DOHH2 (cell line): ENCODE measurements around the gene FKBP5.
"Not testable (repeated sequence)": the region's sequence is repeated elsewhere in the genome, so short reads cannot be mapped to it uniquely, and the experiment has no call there.

ENCODE experiments used
- H3F3A ChIP-seq: fragments of 200-600 bp; sonication (generic), shearing (Covaris generic); 2 replicates; pipeline ENCODE4 v1.6.0; 2016; ENCODE audit warnings: antibody characterized with exemption, mild to moderate bottlenecking; ENCODE audit not compliant: control insufficient read depth, insufficient read depth
- H3K27ac ChIP-seq: fragments of 200-600 bp; sonication (generic); 2 replicates; pipeline ENCODE4 v1.5.1; 2014; ENCODE audit warnings: low read depth, mild to moderate bottlenecking, low read length, moderate library complexity
- H3K27me3 ChIP-seq: fragments of 200-600 bp; sonication (generic); 2 replicates; pipeline ENCODE4 v1.6.1; 2014; ENCODE audit warnings: mild to moderate bottlenecking, low read length, mixed read lengths; ENCODE audit not compliant: control insufficient read depth
- H3K36me3 ChIP-seq: fragments of 200-600 bp; sonication (generic); 2 replicates; pipeline ENCODE4 v1.6.1; 2014; ENCODE audit warnings: mild to moderate bottlenecking, low read length, moderate library complexity, mixed read lengths; ENCODE audit not compliant: control insufficient read depth
- H3K4me1 ChIP-seq: fragments of 200-600 bp; sonication (generic); 2 replicates; pipeline ENCODE4 v1.6.1; 2014; ENCODE audit warnings: mild to moderate bottlenecking, low read length, mixed read lengths; ENCODE audit not compliant: control insufficient read depth
- H3K4me2 ChIP-seq: fragments of 200-600 bp; sonication (generic); 2 replicates; pipeline ENCODE4 v1.6.0; 2014; ENCODE audit warnings: mild to moderate bottlenecking, low read length, moderate library complexity
- H3K4me3 ChIP-seq: fragments of 200-600 bp; sonication (generic); 2 replicates; pipeline ENCODE4 v1.5.1; 2014; ENCODE audit warnings: mild to moderate bottlenecking, low read length, mixed read lengths
- H3K79me2 ChIP-seq: fragments of 200-600 bp; sonication (generic); 2 replicates; pipeline ENCODE4 v1.6.1; 2014; ENCODE audit warnings: mild to moderate bottlenecking, low read length, mixed read lengths; ENCODE audit not compliant: control insufficient read depth
- H3K9me2 ChIP-seq: fragments of 200-600 bp; sonication (generic); replicated peaks from 2 replicates; pipeline ENCODE4 v1.6.1; 2014; ENCODE audit warnings: mild to moderate bottlenecking, low read length, mixed read lengths; ENCODE audit not compliant: control insufficient read depth
- H3K9me3 ChIP-seq: fragments of 200-600 bp; sonication (generic); 2 replicates; pipeline ENCODE4 v1.6.1; 2014; ENCODE audit warnings: antibody characterized with exemption, low read length, mixed read lengths; ENCODE audit not compliant: control insufficient read depth, insufficient read depth
- H4K20me1 ChIP-seq: fragments of 200-600 bp; sonication (generic); 2 replicates; pipeline ENCODE4 v1.6.0; 2014; ENCODE audit warnings: low read depth, mild to moderate bottlenecking, antibody characterized with exemption, low read length, moderate library complexity; ENCODE audit not compliant: control insufficient read depth, insufficient read depth
- EZH2phosphoT487 ChIP-seq: fragments of 200-600 bp; sonication (generic); IDR thresholded peaks from 2 replicates; pipeline ENCODE4 v1.6.1; 2017; ENCODE audit warnings: borderline replicate concordance, mild to moderate bottlenecking, antibody characterized with exemption, low read length, moderate library complexity, mixed read lengths
- TF ChIP-seq, protein P1 (sequence below): fragments of 200-600 bp; sonication (generic); IDR thresholded peaks from one replicate; pipeline ENCODE4 v1.5.1; 2014; ENCODE audit warnings: antibody characterized with exemption, mild to moderate bottlenecking, low read depth, low read length; ENCODE audit not compliant: poor library complexity, severe bottlenecking

The FKBP5 gene

DNA sequence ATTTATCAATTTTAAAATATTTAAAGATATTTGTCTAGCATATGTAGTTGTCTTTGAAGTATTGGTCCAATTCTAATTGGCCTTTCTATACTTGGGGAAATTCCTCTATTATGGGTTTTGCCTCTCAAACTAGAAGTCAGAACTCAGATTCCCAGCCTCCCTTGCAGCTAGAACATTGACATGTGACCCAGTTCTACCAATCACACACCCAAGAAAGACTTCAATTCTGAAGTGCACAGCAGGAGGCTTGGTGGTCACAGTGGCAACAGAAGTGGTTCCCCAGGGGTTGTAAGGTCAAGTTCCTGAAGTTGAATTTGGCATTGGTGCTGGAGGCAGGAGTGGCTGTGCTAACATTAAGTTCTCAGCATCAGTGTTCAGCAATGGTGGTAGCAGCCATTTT is 14.8 kb upstream of the FKBP5 start:
- H3K27me3 ChIP-seq, result no peaks in the 10 kb centered on the region
- 0 out of 2 replicates have a peak, but pooled peaks cover 3% of the 10 kb centered on the region for H3F3A ChIP-seq
- H3K27ac ChIP-seq, result no peak overlapping the region
- H4K20me1 ChIP-seq, result no peaks in the 10 kb centered on the region
- peaks cover 4% of the 10 kb centered on the region; the same call in 1 of the 2 replicates for H3K9me3 ChIP-seq
- H3K4me1 ChIP-seq, result 0 out of 2 replicates have a peak, but pooled peaks cover 3% of the 10 kb centered on the region
- no peaks in the 10 kb centered on the region for H3K79me2 ChIP-seq
- no peaks in the 10 kb centered on the region for H3K9me2 ChIP-seq
- H3K36me3 ChIP-seq, result no peaks in the 10 kb centered on the region
- TF ChIP-seq EZH2phosphoT487, result no peak
- TF ChIP-seq, protein P1, sequence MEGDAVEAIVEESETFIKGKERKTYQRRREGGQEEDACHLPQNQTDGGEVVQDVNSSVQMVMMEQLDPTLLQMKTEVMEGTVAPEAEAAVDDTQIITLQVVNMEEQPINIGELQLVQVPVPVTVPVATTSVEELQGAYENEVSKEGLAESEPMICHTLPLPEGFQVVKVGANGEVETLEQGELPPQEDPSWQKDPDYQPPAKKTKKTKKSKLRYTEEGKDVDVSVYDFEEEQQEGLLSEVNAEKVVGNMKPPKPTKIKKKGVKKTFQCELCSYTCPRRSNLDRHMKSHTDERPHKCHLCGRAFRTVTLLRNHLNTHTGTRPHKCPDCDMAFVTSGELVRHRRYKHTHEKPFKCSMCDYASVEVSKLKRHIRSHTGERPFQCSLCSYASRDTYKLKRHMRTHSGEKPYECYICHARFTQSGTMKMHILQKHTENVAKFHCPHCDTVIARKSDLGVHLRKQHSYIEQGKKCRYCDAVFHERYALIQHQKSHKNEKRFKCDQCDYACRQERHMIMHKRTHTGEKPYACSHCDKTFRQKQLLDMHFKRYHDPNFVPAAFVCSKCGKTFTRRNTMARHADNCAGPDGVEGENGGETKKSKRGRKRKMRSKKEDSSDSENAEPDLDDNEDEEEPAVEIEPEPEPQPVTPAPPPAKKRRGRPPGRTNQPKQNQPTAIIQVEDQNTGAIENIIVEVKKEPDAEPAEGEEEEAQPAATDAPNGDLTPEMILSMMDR, result no peak
- H3K4me2 ChIP-seq, result no peak overlapping the region
- no peak overlapping the region for H3K4me3 ChIP-seq

DNA sequence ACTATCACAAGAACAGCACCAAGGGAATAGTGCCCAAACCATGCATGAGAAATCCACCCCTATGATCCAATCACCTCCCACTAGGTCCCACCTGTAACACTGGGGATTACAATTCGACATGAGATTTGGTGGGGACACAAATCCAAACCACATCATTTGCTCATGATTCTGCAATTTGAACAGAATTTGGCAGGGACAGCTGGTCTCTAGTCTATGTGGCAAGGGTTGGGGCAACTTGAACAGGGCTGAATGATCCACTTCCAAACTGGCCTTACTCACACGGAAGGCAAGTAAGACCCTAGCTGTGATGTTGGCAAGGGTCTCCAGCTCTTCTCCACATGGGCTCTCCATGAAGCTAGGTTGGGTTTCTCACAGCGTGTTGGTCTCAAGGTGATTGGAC is 10.1 kb upstream of the FKBP5 start:
- no peaks in the 10 kb centered on the region for H4K20me1 ChIP-seq
- H3K27ac ChIP-seq, result no peak overlapping the region
- H3K9me3 ChIP-seq, result peaks cover 3% of the 10 kb centered on the region; the same call in 1 of the 2 replicates
- H3K27me3 ChIP-seq, result no peaks in the 10 kb centered on the region
- H3K4me1 ChIP-seq, result 0 out of 2 replicates have a peak, but pooled peaks cover 3% of the 10 kb centered on the region
- no peaks in the 10 kb centered on the region for H3K36me3 ChIP-seq
- H3K9me2 ChIP-seq, result no peaks in the 10 kb centered on the region
- no peaks in the 10 kb centered on the region for H3F3A ChIP-seq
- H3K4me2 ChIP-seq, result no peak overlapping the region
- no peak overlapping the region for H3K4me3 ChIP-seq
- TF ChIP-seq, protein P1, result no peak
- TF ChIP-seq EZH2phosphoT487, result no peak
- no peaks in the 10 kb centered on the region for H3K79me2 ChIP-seq

DNA sequence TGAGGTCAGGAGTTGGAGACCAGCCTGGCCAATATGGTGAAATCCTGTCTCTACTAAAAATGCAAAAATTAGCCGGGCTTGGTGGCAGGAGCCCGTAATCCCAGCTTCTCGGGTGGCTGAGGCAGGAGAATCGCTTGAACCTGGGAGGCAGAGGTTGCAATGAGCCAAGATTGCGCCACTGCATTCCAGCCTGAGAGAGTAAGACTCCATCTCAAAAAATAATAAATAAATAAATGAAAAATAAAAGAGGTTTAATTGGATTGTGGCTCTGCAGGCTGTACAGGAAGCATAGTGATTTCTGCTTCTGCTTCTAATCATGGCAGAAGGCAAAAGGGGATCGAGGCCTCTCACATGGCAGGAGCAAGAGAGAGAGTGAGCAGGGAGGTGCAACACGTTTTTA is 9.7 kb upstream of the FKBP5 start:
- H3K4me2 ChIP-seq, H3K36me3 ChIP-seq, H3K9me2 ChIP-seq, H3F3A ChIP-seq, H3K9me3 ChIP-seq, H3K4me3 ChIP-seq, H3K27me3 ChIP-seq, H3K4me1 ChIP-seq, H3K27ac ChIP-seq, H3K79me2 ChIP-seq, H4K20me1 ChIP-seq: not testable (repeated sequence)

DNA sequence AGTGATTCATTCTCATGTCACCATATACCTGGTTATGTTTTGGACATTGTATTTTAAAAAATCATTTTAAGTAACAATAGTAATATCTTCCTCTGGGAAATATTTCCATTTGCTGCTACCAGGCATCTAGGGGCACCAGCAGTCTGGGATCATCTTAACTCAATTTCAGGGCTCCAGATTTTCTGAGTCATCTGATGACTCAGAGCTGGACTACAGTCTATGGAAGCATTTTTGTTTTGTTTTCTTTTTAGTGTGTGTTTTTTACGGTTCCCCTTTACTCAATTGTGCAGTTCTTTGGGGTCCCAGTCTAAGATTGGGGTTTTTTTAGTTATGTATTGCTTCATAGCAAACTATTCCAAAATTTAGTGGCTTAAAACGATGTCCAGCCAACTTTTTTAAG is 5.7 kb upstream of the FKBP5 start:
- Histone ChIP-seq H3K4me1 (peaks cover under 1% of the 10 kb centered on the region), H3K4me3 (no peak overlapping the region), H4K20me1 (no peaks in the 10 kb centered on the region), H3K79me2 (no peaks in the 10 kb centered on the region), H3K36me3 (no peaks in the 10 kb centered on the region), H3K27ac (no peak overlapping the region), H3F3A (no peaks in the 10 kb centered on the region), H3K4me2 (no peak overlapping the region), H3K9me2 (no peaks in the 10 kb centered on the region), H3K27me3 (no peaks in the 10 kb centered on the region), H3K9me3 (no peaks in the 10 kb centered on the region)
- TF ChIP-seq, protein P1, result no peak
- TF ChIP-seq EZH2phosphoT487, result no peak
